CD4-positive, alpha-beta memory T cell (primary cell): Measurements from ENCODE around the gene RBPMS2. TPM values are rescaled to one million over a fixed set of nuclear protein-coding genes. Genes with fewer than 3 reads are reported as not detected.
"Not testable (repeated sequence)": the region's sequence is repeated elsewhere in the genome, so short reads cannot be mapped to it uniquely, and the experiment has no call there.

ENCODE experiments used
- CTCF ChIA-PET: fragments of 350-600 bp; sonication (Branson Sonifier 250); formaldehyde crosslinking; loops from one replicate; lab custom pipeline; 2021; ENCODE audit warnings: inconsistent platforms; ENCODE audit not compliant: partially characterized antibody; lab: Charles Lee
- POLR2A ChIA-PET: fragments of 350-600 bp; sonication (Branson Sonifier 250); formaldehyde crosslinking; loops from one replicate; lab custom pipeline; 2021; ENCODE audit not compliant: partially characterized antibody; lab: Charles Lee
- DNase-seq, 5 donors: peaks; one replicate each; pipeline versions ENCODE4 v3.0.0 to v3.0.0-alpha.2; 2020 to 2022; ENCODE audit warnings: mixed read lengths in 1 of 5
- H3K27ac ChIP-seq: one replicate; pipeline ENCODE4 v1.7.0; 2013; ENCODE audit warnings: low read depth, low read length
- H3K27me3 ChIP-seq: 2 replicates; pipeline ENCODE4 v1.7.0; 2013; ENCODE audit warnings: mild to moderate bottlenecking, low read length, moderate library complexity; ENCODE audit not compliant: insufficient read depth
- H3K36me3 ChIP-seq: 2 replicates; pipeline ENCODE4 v1.7.0; 2013; ENCODE audit warnings: mild to moderate bottlenecking, low read length, moderate library complexity; ENCODE audit not compliant: insufficient read depth
- H3K4me1 ChIP-seq: 2 replicates; pipeline ENCODE4 v1.7.0; 2013; ENCODE audit warnings: mild to moderate bottlenecking, low read length, moderate library complexity; ENCODE audit not compliant: insufficient read depth
- H3K4me3 ChIP-seq, 2 donors: one replicate each; pipeline ENCODE4 v1.7.0; 2013; ENCODE audit warnings: low read length in 2 of 2, mild to moderate bottlenecking in 1 of 2
- H3K9me3 ChIP-seq, 2 donors: one replicate each; pipeline ENCODE4 v1.7.0; 2013; ENCODE audit warnings: low read length in 2 of 2, control low read depth in 1 of 2; ENCODE audit not compliant: control insufficient read depth in 1 of 2
- H3K27ac Mint-ChIP-seq, 7 donors: one replicate each; pipeline ENCODE4 v1.8.0; 2020 to 2021; ENCODE audit warnings: mixed read lengths in 7 of 7, mild to moderate bottlenecking in 6 of 7, inconsistent platforms in 3 of 7, moderate library complexity in 3 of 7
- H3K27me3 Mint-ChIP-seq, 2 donors: one replicate each; pipeline ENCODE4 v1.8.0; 2020 to 2021; ENCODE audit warnings: mixed read lengths in 2 of 2
- H3K36me3 Mint-ChIP-seq, 2 donors: one replicate each; pipeline ENCODE4 v1.8.0; 2020 to 2021; ENCODE audit warnings: mixed read lengths in 2 of 2, inconsistent platforms in 1 of 2, mild to moderate bottlenecking in 1 of 2
- H3K4me1 Mint-ChIP-seq, 4 donors: one replicate each; pipeline ENCODE4 v1.8.0; 2020 to 2021; ENCODE audit warnings: mixed read lengths in 4 of 4, mild to moderate bottlenecking in 1 of 4
- H3K4me3 Mint-ChIP-seq, 8 donors: one replicate each; pipeline ENCODE4 v1.8.0; 2020 to 2021; ENCODE audit warnings: mixed read lengths in 8 of 8, mild to moderate bottlenecking in 7 of 8, moderate library complexity in 6 of 8, inconsistent platforms in 3 of 8
- H3K9me3 Mint-ChIP-seq, 8 donors: one replicate each; pipeline ENCODE4 v1.8.0; 2020 to 2021; ENCODE audit warnings: mixed read lengths in 8 of 8, mild to moderate bottlenecking in 5 of 8, inconsistent platforms in 3 of 8, moderate library complexity in 1 of 8
- intact Hi-C: fragments of 100-400 bp; cut with micrococcal nuclease; formaldehyde crosslinking; loops from one replicate; pipeline ENCODE4 v1.15.1; 2023
- polyA plus RNA-seq, 2 donors: library from polyadenylated mRNA; unstranded; fragments of 300-500 nt; fragmentation: Illumina TruSeq; gene quantifications; one replicate each; pipeline ENCODE4 v1.2.3, GENCODE V29; 2021
- total RNA-seq, 2 experiments: library from RNA; stranded (reverse); gene quantifications; one replicate each; pipeline ENCODE4 v1.2.3, GENCODE V29; 2021

RBPMS2 gene
- total and polyA plus RNA-seq, 4 experiments from 2014 or later, result not detected

GRCh38 chr15:64804619-64805018, 29.2 kb upstream of the RBPMS2 start:
- no peaks in the 10 kb centered on the region for H3K27me3 Mint-ChIP-seq

GRCh38 chr15:64803526-64803925, 28.1 kb upstream of the RBPMS2 start:
- Mint-ChIP-seq H3K36me3 (no peaks in the 10 kb centered on the region), H3K4me1 (no peaks in the 10 kb centered on the region), H3K27ac (no peak overlapping the region), H3K4me3 (no peak overlapping the region), H3K27me3 (no peaks in the 10 kb centered on the region), H3K9me3 (peaks cover 0 to 1% (median 0%) of the 10 kb centered on the region in 8 donors)
- CTCF ChIA-PET, result interaction anchor here (1.9 kb wide), 1 partner anchor 70 kb away, joined by 4 read pairs; no protein-coding TSS in a partner anchor
- POLR2A ChIA-PET, result no interaction called here
- DNase-seq, result no peak
- Histone ChIP-seq H3K27me3 (no peaks in the 10 kb centered on the region), H3K27ac (no peak overlapping the region), H3K4me3 (no peak overlapping the region), H3K4me1 (no peaks in the 10 kb centered on the region), H3K36me3 (no peaks in the 10 kb centered on the region), H3K9me3 (no peaks in the 10 kb centered on the region)
- intact Hi-C loops, result no loop called here

More at GRCh38 chr15:64804619-64805018, 29.2 kb upstream of the RBPMS2 start:
- Histone ChIP-seq H3K36me3 (no peaks in the 10 kb centered on the region), H3K9me3 (no peaks in the 10 kb centered on the region), H3K4me1 (no peaks in the 10 kb centered on the region), H3K27me3 (no peaks in the 10 kb centered on the region), H3K27ac (no peak overlapping the region), H3K4me3 (no peak overlapping the region)
- ChIA-PET CTCF (interaction anchor here (1.2 kb wide), 1 partner anchor 11 kb away, joined by 4 read pairs; no protein-coding TSS in a partner anchor), POLR2A (no interaction called here)
- no peak overlapping the region for H3K27ac Mint-ChIP-seq
- intact Hi-C loops, result no loop called here
- no peaks in the 10 kb centered on the region for H3K36me3 Mint-ChIP-seq
- H3K9me3 Mint-ChIP-seq, result peaks cover 0 to 1% (median 0%) of the 10 kb centered on the region in 8 donors
- H3K4me3 Mint-ChIP-seq, result no peak overlapping the region
- no peaks in the 10 kb centered on the region for H3K4me1 Mint-ChIP-seq
- DNase-seq, result no peak

DNA sequence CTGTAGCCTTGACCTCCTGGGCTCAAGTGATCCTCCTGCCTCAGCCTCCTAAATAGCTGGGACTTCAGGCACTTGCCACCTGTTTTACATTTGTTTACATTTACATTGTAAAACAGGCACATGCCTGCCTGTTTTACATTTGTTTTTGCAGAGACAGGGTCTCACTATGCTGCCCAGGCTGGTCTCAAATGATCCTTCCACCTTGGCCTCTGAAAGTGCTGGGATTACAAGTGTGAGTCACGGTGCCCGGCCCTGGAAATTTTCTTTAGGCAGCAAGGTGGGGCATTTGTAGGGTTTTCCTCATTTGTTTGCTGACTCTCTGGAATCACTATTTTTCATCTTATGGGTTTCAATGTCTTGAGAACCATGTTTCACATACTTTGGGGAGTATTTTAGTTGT, 25.1 kb upstream of the RBPMS2 start:
- Mint-ChIP-seq H3K27ac (no peak overlapping the region), H3K27me3 (no peaks in the 10 kb centered on the region), H3K9me3 (peaks cover 0 to 1% (median 0%) of the 10 kb centered on the region in 8 donors), H3K4me1 (no peaks in the 10 kb centered on the region), H3K36me3 (no peaks in the 10 kb centered on the region), H3K4me3 (no peak overlapping the region)
- intact Hi-C loops, result no loop called here
- ChIA-PET POLR2A (no interaction called here), CTCF (interaction anchor here (0.7 to 3.0 kb wide), 2 partner anchors 10 to 72 kb away, joined by 3 to 18 read pairs; no protein-coding TSS in a partner anchor)
- no peaks in the 10 kb centered on the region for H3K27me3 ChIP-seq
- no peaks in the 10 kb centered on the region for H3K36me3 ChIP-seq
- H3K4me3 ChIP-seq, result no peak overlapping the region
- H3K27ac ChIP-seq, result no peak overlapping the region
- no peaks in the 10 kb centered on the region for H3K4me1 ChIP-seq
- DNase-seq, result no peak
- no peaks in the 10 kb centered on the region for H3K9me3 ChIP-seq

GRCh38 chr15:64798905-64799304, 23.5 kb upstream of the RBPMS2 start:
- H3K4me3 ChIP-seq, intact Hi-C loops, H3K36me3 Mint-ChIP-seq, H3K4me1 Mint-ChIP-seq, DNase-seq, H3K9me3 ChIP-seq, H3K4me3 Mint-ChIP-seq, H3K27ac ChIP-seq, H3K27ac Mint-ChIP-seq, POLR2A ChIA-PET, H3K9me3 Mint-ChIP-seq, H3K36me3 ChIP-seq, H3K27me3 Mint-ChIP-seq, H3K4me1 ChIP-seq, CTCF ChIA-PET, H3K27me3 ChIP-seq: not testable (repeated sequence)

DNA sequence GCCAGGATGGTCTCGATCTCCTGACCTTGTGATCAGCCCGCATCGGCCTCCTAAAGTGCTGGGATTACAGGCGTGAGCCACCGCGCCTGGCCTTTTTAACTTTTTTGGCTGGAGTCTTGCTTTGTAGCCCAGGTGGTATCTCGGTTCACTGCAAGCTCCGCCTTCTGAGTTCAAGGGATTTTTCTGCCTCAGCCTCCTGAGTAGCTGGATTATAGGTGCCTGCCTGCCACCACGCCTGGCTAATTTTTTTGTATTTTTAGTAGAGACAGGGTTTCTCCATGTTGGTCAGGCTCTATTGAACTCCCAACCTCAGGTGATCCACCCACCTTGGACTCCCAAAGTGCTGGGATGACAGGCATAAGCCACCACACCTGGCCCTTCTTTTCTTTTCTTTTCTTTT, 20.5 kb upstream of the RBPMS2 start:
- H3K27me3 ChIP-seq, CTCF ChIA-PET, H3K4me3 Mint-ChIP-seq, H3K4me3 ChIP-seq, H3K9me3 Mint-ChIP-seq, DNase-seq, H3K27me3 Mint-ChIP-seq, H3K9me3 ChIP-seq, H3K27ac ChIP-seq, intact Hi-C loops, H3K27ac Mint-ChIP-seq, POLR2A ChIA-PET, H3K36me3 ChIP-seq, H3K36me3 Mint-ChIP-seq, H3K4me1 ChIP-seq, H3K4me1 Mint-ChIP-seq: not testable (repeated sequence)

DNA sequence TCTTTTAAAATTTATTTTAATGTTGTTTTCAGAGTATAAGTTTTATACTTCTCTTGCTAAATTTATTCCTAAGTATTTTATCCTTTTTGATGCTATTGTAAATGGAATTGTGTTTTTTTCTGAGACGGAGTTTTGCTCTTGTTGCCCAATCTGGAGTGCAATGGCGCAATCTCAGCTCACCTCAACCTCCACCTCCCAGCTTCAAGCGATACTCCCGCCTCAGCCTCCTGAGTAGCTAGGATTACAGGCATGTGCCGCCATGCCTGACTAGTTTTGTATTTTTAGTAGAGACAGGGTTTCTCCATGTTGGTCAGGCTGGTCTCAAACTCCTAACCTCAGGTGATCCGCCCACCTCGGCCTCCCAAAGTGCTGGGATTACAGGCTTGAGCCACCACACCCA, 19.9 kb upstream of the RBPMS2 start:
- H3K4me3 Mint-ChIP-seq, CTCF ChIA-PET, H3K4me1 Mint-ChIP-seq, H3K27me3 Mint-ChIP-seq, H3K36me3 ChIP-seq, POLR2A ChIA-PET, H3K9me3 ChIP-seq, H3K27ac ChIP-seq, intact Hi-C loops, H3K27me3 ChIP-seq, H3K36me3 Mint-ChIP-seq, H3K9me3 Mint-ChIP-seq, DNase-seq, H3K4me3 ChIP-seq, H3K4me1 ChIP-seq, H3K27ac Mint-ChIP-seq: not testable (repeated sequence)

GRCh38 chr15:64792282-64792681, 16.9 kb upstream of the RBPMS2 start:
- Mint-ChIP-seq H3K27ac (no peak overlapping the region), H3K4me1 (no peaks in the 10 kb centered on the region), H3K27me3 (no peaks in the 10 kb centered on the region), H3K36me3 (no peaks in the 10 kb centered on the region), H3K4me3 (no peak overlapping the region), H3K9me3 (peaks cover 0 to 2% (median 0%) of the 10 kb centered on the region in 8 donors)
- Histone ChIP-seq H3K27me3 (no peaks in the 10 kb centered on the region), H3K27ac (no peak overlapping the region), H3K9me3 (no peaks in the 10 kb centered on the region), H3K4me3 (no peak overlapping the region), H3K36me3 (no peaks in the 10 kb centered on the region), H3K4me1 (no peaks in the 10 kb centered on the region)
- ChIA-PET CTCF (interaction anchor here (1.0 kb wide), 1 partner anchor 405 kb away, joined by 3 read pairs; no protein-coding TSS in a partner anchor), POLR2A (no interaction called here)
- intact Hi-C loops, result no loop called here
- no peak for DNase-seq

GRCh38 chr15:64791401-64791800, 16.0 kb upstream of the RBPMS2 start:
- intact Hi-C loops, result no loop called here
- ChIA-PET POLR2A (no interaction called here), CTCF (interaction anchor here (0.9 kb wide), 1 partner anchor 18 kb away, joined by 3 read pairs; no protein-coding TSS in a partner anchor)
- no peaks in the 10 kb centered on the region for H3K4me1 Mint-ChIP-seq
- peak overlapping the region in 1 of 7 donors; percentile 56 for H3K27ac Mint-ChIP-seq
- no peak for DNase-seq
- no peaks in the 10 kb centered on the region for H3K9me3 ChIP-seq
- no peak overlapping the region for H3K4me3 ChIP-seq
- no peaks in the 10 kb centered on the region for H3K4me1 ChIP-seq
- H3K27me3 Mint-ChIP-seq, result no peaks in the 10 kb centered on the region
- H3K27me3 ChIP-seq, result no peaks in the 10 kb centered on the region
- H3K9me3 Mint-ChIP-seq, result peaks cover 0 to 2% (median 0%) of the 10 kb centered on the region in 8 donors
- no peaks in the 10 kb centered on the region for H3K36me3 Mint-ChIP-seq
- H3K36me3 ChIP-seq, result no peaks in the 10 kb centered on the region
- H3K4me3 Mint-ChIP-seq, result no peak overlapping the region
- no peak overlapping the region for H3K27ac ChIP-seq
